8988T (cell line): ENCODE measurements around the gene PKP4.
"Not testable (repeated sequence)": the region's sequence is repeated elsewhere in the genome, so short reads cannot be mapped to it uniquely, and the experiment has no call there.

Source experiments
- DNase-seq: peaks from one replicate; pipeline ENCODE4 v3.0.0; 2011

PKP4 gene

DNA sequence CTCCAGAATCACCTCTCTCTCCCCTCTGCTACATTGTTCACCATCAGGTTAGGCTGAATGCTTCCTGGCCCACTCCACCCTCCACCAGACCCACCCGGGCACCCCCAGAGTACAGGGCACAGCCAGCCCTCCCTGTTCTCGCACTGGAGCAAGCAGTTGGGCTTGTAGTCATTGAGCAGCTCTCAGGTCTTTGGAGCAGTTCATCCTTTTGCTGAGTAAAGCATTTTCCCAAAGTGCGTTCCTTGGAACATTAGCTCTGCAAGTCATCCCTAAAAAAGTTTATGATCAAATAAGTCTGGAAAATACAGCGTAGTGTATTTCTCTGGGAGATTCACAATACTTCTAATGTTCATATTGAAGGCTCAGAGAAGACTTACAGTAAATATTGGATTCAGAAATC is 234.9 kb downstream of the PKP4 start:
- no peak for DNase-seq

DNA sequence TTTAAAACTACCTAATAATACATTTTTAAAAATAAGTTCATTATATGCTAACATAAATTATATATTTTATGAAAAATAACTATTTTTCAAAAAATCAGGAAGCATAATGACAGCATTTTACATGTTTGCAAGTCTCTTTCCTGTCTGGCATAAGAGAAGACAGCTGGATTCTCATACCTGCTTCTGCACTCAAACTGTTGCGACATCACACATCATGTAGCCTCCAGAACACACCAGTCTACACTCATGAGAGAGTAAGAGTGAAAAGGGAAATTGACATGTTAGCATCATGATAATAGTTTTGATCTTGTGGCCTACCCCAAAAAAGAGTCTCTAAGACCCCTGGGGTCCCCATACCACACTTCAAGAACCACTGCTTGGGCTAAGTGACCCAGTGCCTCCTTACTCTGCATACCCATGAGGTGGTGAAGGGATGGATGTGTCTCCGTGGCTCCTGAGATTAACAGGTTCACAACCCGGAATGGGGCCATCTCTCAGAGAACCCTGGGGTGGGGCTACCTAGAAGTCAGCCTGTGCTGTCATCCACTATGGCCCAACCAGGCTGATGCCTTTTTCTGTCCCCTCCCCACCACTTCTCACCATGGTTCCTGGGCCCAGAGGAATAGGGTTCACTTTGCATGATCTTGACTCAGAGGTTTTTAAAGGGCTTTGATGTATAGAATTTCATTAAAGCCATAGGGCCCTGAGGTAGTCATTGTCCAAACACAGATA is 235.8 kb downstream of the PKP4 start:
- DNase-seq: no peak

DNA sequence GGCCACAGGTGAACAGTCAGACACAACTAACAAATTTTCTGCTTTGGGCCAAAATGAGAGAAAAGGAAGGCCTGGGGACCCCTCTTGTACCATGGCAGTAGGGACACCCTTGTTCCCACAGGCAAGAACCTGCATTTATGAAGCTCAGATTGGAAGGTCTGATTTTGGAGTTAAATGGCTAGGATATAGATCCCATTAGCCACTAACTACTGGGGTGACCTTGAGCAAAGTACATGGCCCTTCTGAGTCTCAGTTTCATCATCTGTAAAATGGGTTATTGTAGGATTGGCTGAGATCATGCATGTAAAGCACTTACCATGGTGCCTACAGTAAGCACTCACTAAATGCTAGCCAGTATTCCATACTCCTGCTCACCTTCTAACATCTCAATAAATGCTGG is 236.7 kb downstream of the PKP4 start:
- no peak for DNase-seq

DNA sequence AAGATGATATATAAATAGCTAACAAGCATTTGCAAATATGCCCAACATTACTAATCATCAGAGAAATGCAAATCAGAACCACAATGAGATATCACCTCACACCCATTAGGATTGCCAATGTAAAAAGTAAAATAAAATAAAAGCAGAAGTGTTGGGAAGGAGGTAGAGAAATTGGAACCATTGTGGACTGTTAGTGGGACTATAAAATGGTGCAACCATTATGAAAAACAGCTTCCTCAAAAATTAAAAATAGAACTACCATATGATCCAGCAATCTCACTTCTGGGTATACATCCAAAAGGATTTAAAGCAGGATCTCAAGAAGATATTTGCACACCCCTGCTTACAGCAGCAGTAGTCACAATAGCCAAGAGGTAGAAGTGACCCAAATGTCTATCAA is 238.6 kb downstream of the PKP4 start:
- DNase-seq: no peak

DNA sequence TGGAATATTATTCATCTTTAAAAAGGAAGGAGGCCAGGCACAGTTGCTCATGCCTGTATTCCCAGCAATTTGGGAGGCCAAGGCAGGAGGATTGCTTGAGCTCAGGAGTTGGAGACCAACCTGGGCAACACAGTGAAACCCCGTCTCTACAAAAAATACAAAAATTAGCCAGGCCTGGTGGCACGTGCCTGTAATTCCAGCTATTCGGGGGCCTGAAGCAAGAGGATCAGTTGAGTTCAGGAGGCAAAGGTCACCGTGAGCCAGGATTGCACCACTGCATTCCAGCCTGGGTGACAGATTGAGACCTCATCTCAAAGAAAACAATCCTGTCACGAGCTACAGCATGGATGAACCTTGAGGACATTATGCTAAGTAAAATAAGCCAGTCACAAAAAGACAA is 239.0 kb downstream of the PKP4 start:
- not testable (repeated sequence) for DNase-seq

DNA sequence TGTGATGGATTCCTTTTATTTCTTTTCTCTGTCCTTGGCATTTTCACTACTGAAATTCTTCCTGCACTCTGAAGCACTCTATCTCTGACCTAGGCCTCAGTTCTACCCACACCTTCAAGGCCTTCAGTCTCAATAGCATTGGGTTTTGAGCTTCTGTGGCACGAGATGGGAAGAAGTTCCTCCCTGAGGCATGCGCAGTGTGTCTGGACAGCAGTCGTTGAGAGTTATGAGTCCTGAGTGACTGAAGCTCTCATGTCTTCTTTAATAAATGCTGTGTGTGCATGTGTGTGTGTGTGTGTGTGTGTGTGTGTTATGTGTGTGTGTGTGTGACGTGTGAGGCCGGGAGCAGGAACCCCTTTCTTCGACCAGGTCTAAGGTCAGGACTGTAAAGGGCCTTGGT is 242.6 kb downstream of the PKP4 start:
- DNase-seq: no peak

DNA sequence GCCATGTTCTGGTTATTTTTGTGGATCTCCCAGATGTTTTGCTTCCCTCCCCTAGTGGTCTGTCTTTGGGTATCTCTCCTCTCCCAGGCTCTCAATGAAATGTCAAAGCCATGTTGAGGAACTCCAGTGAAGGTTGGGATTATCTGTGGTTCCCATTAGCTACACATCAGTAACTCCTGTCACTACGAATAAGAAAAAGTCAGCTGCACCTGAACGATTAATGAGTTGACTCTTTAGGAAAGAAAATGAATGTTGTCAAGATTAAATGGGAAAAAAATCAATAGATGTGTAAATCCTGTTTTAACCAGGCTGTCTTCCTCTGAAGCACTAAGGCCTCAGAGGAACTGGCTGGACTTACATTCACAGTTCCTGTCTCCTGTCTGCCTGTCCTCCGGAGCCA is 244.3 kb downstream of the PKP4 start:
- no peak for DNase-seq

DNA sequence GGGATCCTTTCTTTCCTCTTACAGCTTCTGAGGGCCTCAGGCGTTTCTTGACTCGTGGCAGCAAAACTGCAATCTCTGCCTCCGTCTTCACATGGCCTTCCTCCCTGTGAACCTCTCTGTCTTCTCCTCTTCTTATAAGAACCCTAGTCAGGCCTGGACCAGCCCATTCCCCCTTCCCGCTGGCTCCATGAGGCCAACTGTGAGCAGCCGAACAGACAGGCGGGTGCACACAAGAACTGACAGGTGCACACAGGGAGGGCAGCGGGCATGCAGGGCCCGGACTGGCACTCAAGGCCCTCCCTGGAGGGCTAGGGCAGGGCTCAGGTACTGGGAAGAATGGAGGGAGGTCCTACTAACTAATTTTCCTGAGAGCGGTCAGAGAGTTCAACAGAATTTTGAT is 246.0 kb downstream of the PKP4 start:
- DNase-seq: no peak

DNA sequence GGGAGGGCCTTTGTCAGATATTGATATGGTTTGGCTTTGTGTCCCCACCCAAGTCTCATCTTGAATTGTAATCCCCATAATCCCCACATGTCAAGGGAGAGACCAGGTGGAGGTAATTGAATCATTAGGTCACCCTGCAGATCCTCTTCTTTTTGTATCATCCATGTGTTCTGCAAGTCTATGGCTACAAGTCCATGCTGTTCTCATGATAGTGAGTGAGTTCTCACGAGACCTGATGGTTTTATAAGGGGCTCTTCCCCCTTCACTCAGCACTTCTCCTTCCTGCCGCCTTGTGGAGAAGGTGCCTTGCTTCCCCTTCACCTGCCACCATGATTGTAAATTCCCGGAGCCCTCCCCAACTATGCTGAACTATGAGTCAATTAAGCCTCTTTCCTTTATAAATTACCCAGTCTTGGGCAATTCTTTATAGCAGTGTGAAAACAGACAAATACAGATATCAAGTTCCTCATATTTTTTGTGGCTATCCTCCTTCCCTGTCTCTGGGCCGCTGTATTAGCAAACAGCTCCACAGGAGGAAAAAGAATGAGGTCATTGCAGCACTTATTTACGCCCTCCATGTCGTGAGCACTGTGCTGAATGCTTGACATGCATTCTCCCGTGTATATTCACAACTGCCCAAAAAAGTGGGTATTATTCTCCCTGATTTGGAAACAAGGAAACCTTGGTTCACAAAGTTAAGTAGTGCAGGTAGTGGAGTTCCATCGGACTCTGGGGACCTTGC is 248.1 kb downstream of the PKP4 start:
- not testable (repeated sequence) for DNase-seq

DNA sequence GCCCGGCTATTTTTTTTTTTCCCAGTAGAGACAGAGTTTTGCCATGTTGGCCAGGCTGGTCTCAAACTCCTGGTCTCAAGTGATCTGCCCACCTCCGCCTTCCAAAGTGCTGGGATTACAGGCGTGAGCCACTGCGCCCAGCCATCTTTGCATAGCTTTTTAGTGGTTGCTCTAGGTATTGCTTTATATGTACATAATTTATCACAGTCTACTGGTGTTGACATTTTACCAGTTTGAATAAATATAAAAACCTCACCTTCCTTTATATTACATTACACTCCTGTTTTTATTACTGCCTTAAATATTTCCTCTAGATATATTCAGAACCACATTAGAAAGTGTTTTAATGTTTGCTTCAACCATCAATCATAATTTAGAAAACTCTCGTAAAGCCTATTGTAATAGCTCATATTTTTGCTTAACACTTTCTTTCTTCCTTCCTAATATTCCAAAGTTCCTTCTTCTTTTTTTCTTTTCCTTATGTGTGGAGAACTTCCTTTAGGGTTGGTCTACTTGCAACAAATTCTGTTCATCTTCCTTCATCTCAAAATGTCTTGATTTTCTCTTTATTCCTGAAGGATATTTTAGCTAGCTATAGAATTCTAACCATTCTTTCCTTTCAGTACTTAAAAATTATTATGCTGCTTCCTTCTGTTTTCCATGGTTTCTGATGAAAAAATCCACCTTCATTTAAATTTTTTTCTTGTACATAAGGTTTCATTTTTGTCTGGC is 256.2 kb downstream of the PKP4 start:
- no peak for DNase-seq

DNA sequence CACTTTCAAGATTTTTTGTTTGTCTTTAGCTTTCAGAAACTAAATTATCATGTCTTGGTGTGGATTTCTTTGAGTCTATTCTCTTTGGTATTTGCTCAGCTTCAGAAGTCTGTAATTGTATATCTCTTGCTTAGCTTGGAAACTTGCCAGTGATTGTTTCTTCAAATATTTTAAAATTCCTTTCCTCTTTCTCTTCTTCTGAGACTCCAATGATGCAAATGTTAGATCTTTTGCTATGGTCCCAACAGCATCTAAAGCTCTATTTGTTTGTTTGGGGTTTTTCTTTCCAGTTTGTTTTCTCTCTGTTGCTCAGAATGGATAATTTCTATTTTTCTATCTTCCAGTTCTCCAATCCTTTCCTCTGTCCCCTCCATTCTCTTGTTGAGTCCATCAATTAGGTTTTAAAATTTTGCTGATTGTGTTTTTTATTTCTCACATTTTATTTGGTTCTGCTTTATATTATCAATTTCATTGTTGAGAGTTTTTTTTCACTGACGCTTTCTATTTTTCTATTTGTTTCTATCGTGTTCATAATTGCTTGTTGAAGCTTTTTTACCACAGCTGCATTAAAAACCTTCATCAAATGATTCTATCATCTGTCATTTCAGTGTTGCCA is 256.9 kb downstream of the PKP4 start:
- no peak for DNase-seq

DNA sequence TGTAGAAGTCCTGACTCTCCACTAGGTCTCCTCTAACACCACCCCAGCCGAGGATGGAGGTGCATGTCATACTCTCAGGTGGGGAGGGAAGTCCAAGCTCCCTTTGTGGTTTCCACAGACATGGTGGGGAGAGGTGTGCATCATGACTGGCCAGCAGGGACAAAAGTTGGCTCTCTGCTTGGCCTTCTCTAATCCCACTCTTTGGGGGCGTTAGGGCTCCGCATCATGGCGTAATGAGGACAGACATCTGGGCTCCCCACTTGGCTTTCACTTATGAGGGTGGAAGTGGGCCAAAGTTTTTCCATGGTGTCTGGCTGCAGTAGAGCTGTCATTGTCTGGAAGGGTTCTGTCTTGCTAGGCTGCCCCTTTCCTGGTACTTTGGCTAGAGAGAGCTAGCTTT is 257.7 kb downstream of the PKP4 start:
- DNase-seq: no peak

DNA sequence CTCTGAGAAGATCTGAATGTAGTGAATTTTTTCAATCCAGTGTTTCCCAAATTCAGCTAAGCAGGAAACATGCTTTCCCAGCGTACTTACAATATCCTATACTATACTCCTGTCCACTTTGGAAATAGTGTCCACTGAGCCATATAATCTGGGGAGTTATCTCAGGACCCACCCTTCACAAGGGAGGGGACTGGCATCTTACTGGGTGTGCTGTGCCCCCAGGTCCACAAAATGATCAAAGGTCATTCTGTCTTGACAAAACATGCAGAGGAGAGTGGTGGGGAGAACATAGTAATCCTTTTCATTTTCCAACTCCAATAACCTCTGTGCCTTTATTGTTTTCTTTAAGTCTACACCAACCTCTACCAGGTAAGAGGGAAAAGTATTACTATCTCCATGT is 258.6 kb downstream of the PKP4 start:
- DNase-seq: no peak

DNA sequence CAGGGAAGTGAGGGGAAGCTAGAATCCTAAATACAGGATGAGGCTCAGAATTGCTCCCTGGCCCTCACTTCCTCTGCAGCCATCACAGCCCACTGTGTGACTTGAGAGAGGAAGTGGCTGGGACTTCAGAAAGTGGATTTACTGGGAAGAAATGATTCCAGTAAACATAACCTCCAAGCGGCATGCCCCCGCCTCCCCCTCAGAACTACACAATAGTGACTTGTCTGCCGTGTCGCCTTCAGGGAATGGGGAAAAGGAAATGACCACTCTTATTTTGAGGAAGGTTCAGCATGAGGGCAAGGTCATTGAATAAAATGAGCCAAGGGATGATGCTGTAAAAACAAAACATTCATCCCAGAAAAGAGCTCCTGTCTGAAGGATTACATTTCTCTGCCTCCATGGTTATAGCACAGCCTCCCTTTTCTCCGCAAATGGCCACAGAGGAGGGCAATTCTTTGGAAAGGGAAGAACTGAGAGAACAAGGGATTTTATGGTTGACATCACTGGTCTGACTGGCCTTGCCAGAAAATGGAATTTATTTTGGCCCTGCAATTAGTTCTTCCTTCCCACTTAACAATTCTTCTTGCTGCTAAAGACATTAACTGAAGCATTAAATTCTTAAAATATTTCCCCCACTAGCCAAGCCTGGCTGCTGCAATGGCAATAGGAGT is 259.5 kb downstream of the PKP4 start:
- no peak for DNase-seq

DNA sequence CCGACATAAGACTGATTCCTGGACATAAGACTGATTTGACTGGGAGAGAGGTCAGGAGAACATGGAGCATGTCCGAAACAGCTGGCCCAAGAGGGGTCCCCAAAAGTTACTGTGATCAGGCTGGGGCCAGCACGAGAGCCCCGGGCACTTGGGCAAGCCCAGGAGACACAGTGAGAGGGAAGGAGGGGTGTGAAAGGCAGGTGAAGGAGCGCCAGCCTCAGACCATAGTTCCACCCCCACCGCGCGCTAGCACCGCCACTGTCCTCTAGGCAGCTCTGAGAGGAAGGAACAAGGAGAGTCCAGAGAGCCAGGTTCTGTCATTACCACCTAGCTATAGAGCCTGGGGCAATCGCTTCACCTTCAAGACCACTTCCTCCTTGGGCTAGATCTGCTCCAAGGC is 260.2 kb downstream of the PKP4 start:
- no peak for DNase-seq

DNA sequence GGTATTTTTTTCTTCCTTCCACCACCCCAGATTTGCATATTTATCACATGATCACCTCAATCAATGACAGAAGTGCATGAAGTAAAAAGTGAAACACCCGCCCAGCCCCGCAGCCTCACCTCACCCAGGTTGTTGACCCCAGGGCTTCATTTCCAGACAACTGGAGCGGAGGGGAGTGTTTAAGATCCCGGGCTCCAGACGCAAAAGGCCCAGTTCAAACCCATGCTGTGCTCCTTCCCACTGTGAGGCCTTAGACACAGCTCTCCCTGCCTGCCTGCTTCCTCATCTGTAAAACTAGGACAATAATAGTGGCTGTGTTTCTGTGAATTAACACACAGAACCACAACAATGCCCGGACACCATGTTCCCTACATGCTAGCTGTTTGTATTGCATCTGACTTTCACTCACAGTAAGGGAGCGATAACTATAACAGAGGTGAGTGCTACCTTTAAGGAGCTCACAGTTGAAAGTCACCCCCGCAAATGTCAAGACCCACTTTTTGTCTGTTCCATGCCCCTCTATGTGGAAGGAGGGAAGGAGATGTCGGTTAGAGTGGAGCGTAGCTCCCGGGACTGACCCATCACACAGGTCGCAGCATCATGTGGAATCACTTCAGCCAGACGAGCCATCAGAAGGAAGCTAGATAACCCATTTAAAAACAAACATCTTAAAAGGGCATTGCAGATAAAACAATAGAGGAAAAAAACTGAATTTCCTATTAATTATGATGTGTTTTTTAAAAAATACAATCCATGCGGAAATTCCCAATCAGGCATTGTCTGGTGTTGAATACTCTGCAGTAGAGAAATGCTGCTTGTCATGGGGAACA is 260.8 kb downstream of the PKP4 start:
- no peak for DNase-seq

DNA sequence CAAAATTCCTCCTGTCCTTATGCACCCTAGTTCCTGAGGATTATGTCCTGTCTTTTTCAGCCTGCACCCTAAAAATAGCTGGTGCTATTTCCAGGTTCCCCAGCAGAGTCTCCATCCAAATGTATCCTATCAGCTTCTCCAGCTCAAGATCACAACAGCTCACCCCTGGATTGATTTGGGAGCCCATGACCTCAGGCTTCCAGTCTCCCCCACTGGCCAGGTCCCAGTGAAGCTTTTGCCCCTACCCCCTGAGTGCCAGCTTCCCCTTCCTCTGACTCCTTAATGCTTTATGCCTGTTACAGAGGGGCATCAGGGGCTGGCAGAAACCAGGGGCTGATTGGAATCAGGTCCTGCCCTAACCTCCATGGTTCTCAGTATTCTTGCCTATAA is 261.4 kb downstream of the PKP4 start:
- DNase-seq: no peak

DNA sequence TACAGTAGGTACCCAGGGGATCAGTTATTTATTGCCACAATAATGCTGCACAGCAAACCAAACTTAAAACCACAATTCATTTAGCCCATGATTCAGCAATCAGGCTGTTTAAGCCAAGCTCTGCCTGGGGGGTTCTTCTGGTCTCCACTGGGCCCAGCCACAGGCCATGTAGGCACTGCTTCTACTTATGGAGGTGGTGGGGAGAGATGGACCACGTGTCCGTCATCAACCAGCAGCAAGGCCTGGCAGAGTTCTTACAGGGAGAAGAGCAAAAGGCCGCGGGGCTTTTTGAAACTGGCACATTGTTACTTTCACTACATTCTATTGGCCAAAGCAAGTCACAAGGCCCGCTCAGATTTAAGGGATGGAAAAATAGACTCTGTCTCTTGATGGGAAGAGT is 262.1 kb downstream of the PKP4 start:
- DNase-seq: no peak

DNA sequence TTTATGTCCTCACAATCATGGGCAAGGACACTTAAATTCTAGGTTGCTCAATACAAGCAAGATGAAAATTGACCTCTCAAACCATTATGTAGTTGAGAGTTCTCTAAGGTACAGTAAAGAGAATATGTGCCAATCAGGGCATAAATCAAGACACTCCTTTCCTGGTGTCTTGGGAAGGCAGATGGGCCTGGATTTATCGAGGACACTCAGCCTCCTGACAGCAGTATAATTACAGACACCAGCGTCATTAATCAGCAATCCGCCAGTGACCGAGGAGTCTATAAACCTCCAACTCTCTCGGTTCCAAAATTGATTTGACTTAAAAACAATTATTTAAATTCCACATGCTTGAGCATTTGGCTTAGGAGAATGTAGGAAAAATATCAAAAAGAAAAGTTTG is 262.7 kb downstream of the PKP4 start:
- DNase-seq: no peak

DNA sequence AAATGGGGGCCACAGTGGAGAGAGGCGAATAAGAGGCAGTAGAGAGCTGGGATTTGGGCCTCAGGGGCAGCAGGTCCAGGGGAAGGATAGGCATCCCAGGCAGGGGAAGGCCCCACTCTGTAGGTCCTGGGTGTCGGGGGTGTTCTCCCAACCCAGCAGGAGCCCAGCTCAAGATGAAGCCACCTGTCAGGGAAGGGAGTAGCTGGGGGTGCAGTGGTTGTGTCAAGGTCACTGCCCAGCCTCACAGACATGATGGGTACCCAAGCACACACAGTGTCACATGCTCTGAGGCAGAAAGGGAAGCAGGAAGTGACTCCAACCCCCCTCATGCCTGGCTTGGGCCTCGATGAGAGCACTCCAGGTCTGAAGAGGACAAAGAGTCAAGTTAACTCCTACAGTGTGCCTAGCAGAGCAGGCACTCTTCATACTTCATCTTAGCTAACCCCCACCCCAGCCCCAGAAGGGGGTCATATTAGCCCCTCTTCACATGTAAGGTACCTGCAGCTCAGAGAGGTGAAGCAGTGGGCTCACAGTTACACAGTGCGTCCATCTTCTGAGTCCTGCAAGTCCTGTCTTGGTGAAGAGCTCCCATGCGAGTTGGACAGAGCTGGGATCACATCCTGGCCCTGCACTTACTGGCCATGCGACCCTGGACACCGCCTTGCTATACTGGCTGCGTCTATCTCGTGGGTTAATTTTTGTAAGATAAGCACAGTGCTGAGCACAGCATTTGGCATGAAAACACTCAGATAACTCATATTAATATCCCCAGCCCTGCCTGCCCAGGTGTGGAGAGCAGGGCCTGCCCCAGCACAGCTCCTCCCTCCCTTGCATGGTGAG is 265.7 kb downstream of the PKP4 start:
- no peak for DNase-seq

DNA sequence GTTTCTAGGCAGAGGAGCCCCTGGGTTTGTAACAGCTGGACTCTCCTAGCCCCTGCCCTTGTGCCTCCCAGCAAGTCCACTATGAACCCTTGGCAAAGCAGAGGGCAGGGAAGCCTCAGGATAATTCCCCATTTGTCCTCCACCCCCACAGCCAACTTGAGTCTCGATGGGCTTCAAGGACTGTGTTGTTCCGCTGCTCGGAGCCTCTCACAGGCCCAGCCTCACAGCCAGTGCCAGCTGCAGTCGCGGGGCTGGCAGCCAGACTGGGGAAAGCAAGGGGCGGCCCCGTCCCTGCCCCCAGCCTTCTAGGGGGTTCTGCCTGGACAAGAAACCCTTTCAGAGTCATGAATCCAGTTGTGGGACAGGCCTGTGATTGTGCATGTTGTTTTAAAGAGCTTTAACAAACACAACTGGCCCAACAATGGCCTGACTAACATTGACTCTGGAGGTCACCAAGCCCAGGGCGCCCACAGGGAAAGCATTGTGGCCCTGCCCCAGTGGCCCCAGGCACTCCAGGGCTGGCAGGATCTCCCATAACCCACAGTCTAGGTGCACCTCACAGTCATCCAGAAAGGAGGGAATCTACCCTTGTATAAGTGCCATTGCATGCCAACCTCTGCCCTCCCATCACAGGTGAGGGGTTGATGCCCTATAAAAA is 266.6 kb downstream of the PKP4 start:
- DNase-seq: no peak
